Thoracic aorta (tissue), 2 donors: ENCODE measurements around the gene TOP2B. TPM values are rescaled to one million over a fixed set of nuclear protein-coding genes. Genes with fewer than 3 reads are reported as not detected.
A peak's percentile ranks its signal among the peaks of the same experiment; 100 is the strongest.

Source experiments
- ATAC-seq: fragments of 150-250 bp; one replicate; pipeline ENCODE4 v1.8.0; 2017; ENCODE audit warnings: low read depth; ENCODE audit not compliant: insufficient number of reproducible peaks, low FRiP score
- DNase-seq: peaks from one replicate; pipeline ENCODE4 v3.0.0-alpha.2; 2020; ENCODE audit warnings: low spot score
- H3K27ac ChIP-seq, 2 donors: fragments of 200-600 bp; sonication (generic); 1 replicate in 1 of 2; 2 replicates in 1 of 2; pipeline ENCODE4 v1.5.1; 2016; ENCODE audit warnings: mild to moderate bottlenecking in 2 of 2, moderate library complexity in 2 of 2
- H3K27me3 ChIP-seq: fragments of 200-600 bp; sonication (generic); replicated peaks from 2 replicates; pipeline ENCODE4 v1.6.0; 2016; ENCODE audit warnings: mild to moderate bottlenecking; ENCODE audit not compliant: insufficient read depth
- H3K36me3 ChIP-seq: fragments of 200-600 bp; sonication (generic); one replicate; pipeline ENCODE4 v1.5.1; 2016
- H3K4me1 ChIP-seq, 2 donors: fragments of 200-600 bp; sonication (generic); 1 replicate in 1 of 2; 2 replicates in 1 of 2; pipeline versions ENCODE4 v1.5.1 to v1.6.0; 2016; ENCODE audit warnings: low read depth in 2 of 2, mild to moderate bottlenecking in 1 of 2; ENCODE audit not compliant: control insufficient read depth in 1 of 2
- H3K4me3 ChIP-seq: fragments of 200-600 bp; sonication (generic); 2 replicates; pipeline ENCODE4 v1.5.1; 2016; ENCODE audit warnings: mild to moderate bottlenecking
- H3K9me3 ChIP-seq: fragments of 200-600 bp; sonication (generic); 2 replicates; pipeline ENCODE4 v1.5.1; 2016
- total RNA-seq, 2 donors: library from RNA; depleted of rRNA; stranded (reverse); fragments of >200 nt; gene quantifications; one replicate each; pipeline versions ENCODE4 v1.1.0 to v1.2.3, GENCODE V29; 2016
- TF ChIP-seq, protein P1 (sequence below): fragments of 200-600 bp; sonication (generic); IDR thresholded peaks from one replicate; pipeline ENCODE4 v1.5.1; 2019; ENCODE audit warnings: antibody characterized with exemption

Gene TOP2B
- total RNA-seq, 2 donors from 2014 or later = 78.9 to 92.0 TPM

- DNase-seq = no peak
- no peak for ATAC-seq
- TF ChIP-seq, protein P1, sequence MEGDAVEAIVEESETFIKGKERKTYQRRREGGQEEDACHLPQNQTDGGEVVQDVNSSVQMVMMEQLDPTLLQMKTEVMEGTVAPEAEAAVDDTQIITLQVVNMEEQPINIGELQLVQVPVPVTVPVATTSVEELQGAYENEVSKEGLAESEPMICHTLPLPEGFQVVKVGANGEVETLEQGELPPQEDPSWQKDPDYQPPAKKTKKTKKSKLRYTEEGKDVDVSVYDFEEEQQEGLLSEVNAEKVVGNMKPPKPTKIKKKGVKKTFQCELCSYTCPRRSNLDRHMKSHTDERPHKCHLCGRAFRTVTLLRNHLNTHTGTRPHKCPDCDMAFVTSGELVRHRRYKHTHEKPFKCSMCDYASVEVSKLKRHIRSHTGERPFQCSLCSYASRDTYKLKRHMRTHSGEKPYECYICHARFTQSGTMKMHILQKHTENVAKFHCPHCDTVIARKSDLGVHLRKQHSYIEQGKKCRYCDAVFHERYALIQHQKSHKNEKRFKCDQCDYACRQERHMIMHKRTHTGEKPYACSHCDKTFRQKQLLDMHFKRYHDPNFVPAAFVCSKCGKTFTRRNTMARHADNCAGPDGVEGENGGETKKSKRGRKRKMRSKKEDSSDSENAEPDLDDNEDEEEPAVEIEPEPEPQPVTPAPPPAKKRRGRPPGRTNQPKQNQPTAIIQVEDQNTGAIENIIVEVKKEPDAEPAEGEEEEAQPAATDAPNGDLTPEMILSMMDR = no peak
- Histone ChIP-seq H3K27me3 (no peaks in the 10 kb centered on the region), H3K4me3 (no peak overlapping the region), H3K9me3 (no peaks in the 10 kb centered on the region), H3K27ac (no peak overlapping the region), H3K36me3 (no peaks in the 10 kb centered on the region), H3K4me1 (no peaks in the 10 kb centered on the region)
These were observed 12.4 kb upstream of the TOP2B start for GRCh38 chr3:25677121-25677520.

GRCh38 chr3:25674670-25675069, 10.0 kb upstream of the TOP2B start:
- DNase-seq = no peak
- H3K4me1 ChIP-seq = no peaks in the 10 kb centered on the region
- no peaks in the 10 kb centered on the region for H3K27me3 ChIP-seq
- no peak overlapping the region for H3K4me3 ChIP-seq
- no peak for ATAC-seq
- no peaks in the 10 kb centered on the region for H3K36me3 ChIP-seq
- H3K27ac ChIP-seq = no peak overlapping the region
- TF ChIP-seq, protein P1 = no peak
- no peaks in the 10 kb centered on the region for H3K9me3 ChIP-seq

GRCh38 chr3:25673738-25674298, 9.1 kb upstream of the TOP2B start:
- no peaks in the 10 kb centered on the region for H3K27me3 ChIP-seq
- ATAC-seq (no peak), DNase-seq (no peak)
- H3K4me3 ChIP-seq = no peak overlapping the region
- no peaks in the 10 kb centered on the region for H3K9me3 ChIP-seq
- H3K4me1 ChIP-seq = no peaks in the 10 kb centered on the region
- H3K27ac ChIP-seq = no peak overlapping the region
- H3K36me3 ChIP-seq = no peaks in the 10 kb centered on the region
- TF ChIP-seq, protein P1 = no peak

DNA sequence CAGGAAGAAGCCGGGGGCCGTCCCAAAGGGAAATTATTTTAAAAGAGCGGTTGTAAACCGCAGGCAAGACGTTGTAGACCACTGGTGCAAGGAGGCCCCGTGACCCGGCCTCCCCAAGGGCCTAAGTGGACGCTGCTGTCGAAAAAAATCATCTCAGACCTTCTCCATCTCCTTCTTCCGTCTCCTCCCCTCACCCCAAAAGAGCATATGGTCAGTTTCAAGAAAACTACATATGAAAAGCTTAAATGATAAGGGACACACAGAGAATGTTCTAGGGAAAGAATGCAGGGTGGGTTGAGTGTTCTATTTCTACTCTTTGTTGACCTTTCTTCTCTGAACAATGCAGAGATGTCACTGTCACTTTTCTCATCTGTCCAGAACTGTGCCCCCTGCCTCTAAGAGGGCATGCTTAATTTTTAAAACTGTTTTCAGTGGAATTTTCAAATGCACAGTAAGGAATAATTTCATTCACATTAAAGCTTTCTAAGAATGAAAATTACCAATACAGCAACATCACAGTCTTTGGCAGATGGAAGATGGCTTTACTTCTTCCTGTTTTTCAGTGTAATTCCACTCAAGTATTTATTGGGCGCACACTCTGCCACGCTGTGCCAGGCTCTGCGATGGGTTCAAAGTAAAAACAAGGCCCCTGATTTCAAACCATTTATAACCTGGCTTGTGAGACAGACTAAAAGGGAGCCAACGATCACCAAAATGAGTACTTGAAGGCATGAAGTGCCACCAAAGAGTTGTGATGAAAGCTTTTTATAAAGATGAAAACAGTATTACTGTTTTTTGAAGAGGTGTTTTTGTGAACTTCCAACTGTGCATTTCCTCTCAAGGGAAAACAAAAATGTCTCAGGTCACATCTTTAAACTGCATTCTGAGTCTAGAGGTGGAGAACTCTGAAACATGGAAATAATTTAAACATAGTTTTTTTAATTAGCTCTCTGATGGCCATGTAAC, 891 bp upstream of the TOP2B start:
- DNase-seq = no peak
- Histone ChIP-seq H3K4me1 (peaks cover 24 to 28% of the 10 kb centered on the region in 2 donors), H3K27me3 (no peaks in the 10 kb centered on the region), H3K27ac (peak overlapping the region; percentile 90 to 96), H3K9me3 (no peaks in the 10 kb centered on the region), H3K4me3 (peak overlapping the region; percentile 94), H3K36me3 (no peaks in the 10 kb centered on the region)
- ATAC-seq = no peak
- TF ChIP-seq, protein P1 = no peak
